Neuronal stem cell (in vitro differentiated cells): ENCODE measurements around the gene WNT11.
A peak's percentile ranks its signal among the peaks of the same experiment; 100 is the strongest.

ENCODE experiments used
- DNase-seq: peaks from one replicate; pipeline ENCODE4 v3.0.0-alpha.2; 2013; ENCODE audit warnings: low spot score
- H2AFZ ChIP-seq: one replicate; pipeline ENCODE4 v1.6.1; 2013; ENCODE audit warnings: mild to moderate bottlenecking, low read length, inconsistent platforms
- H2AK5ac ChIP-seq: 2 replicates; pipeline ENCODE4 v1.6.1; 2013; ENCODE audit warnings: low read depth, mild to moderate bottlenecking, inconsistent platforms, low read length, moderate library complexity, mixed read lengths
- H2BK120ac ChIP-seq: 2 replicates; pipeline ENCODE4 v1.6.1; 2013; ENCODE audit warnings: low read depth, mild to moderate bottlenecking, inconsistent platforms, low read length, moderate library complexity, mixed read lengths
- H2BK12ac ChIP-seq: one replicate; pipeline ENCODE4 v1.6.1; 2013; ENCODE audit warnings: low read length, inconsistent platforms
- H2BK15ac ChIP-seq: 2 replicates; pipeline ENCODE4 v1.6.1; 2013; ENCODE audit warnings: mild to moderate bottlenecking, low read length, inconsistent platforms, mixed read lengths
- H2BK5ac ChIP-seq: one replicate; pipeline ENCODE4 v1.6.1; 2013; ENCODE audit warnings: inconsistent platforms, mild to moderate bottlenecking, low read length, moderate library complexity
- H3K14ac ChIP-seq: one replicate; pipeline ENCODE4 v1.6.1; 2013; ENCODE audit warnings: low read length, inconsistent platforms
- H3K18ac ChIP-seq: 2 replicates; pipeline ENCODE4 v1.6.1; 2013; ENCODE audit warnings: low read length, inconsistent platforms
- H3K23ac ChIP-seq: 2 replicates; pipeline ENCODE4 v1.6.1; 2013; ENCODE audit warnings: low read depth, mild to moderate bottlenecking, mixed read lengths, low read length, inconsistent platforms; ENCODE audit not compliant: poor library complexity
- H3K27ac ChIP-seq: replicated peaks from 3 replicates; pipeline ENCODE4 v1.5.1; 2013; ENCODE audit warnings: low read length, inconsistent platforms
- H3K27me3 ChIP-seq, 3 experiments: 2 replicates each; pipeline ENCODE4 v1.6.1; 2013; ENCODE audit warnings: low read length in 3 of 3, mild to moderate bottlenecking in 2 of 3, inconsistent platforms in 1 of 3, low read depth in 1 of 3, mixed read lengths in 1 of 3, moderate library complexity in 1 of 3; ENCODE audit not compliant: control insufficient read depth in 3 of 3, insufficient read depth in 3 of 3
- H3K36me3 ChIP-seq, 2 donors: replicated peaks in 1 of 2; 2 replicates each; pipeline ENCODE4 v1.6.1; 2013; ENCODE audit warnings: low read length in 2 of 2; ENCODE audit not compliant: control insufficient read depth in 2 of 2, insufficient read depth in 2 of 2
- H3K4ac ChIP-seq: 2 replicates; pipeline ENCODE4 v1.6.1; 2013; ENCODE audit warnings: inconsistent platforms, mild to moderate bottlenecking, low read length, moderate library complexity
- H3K4me1 ChIP-seq, 2 donors: 1 replicate in 1 of 2; 2 replicates in 1 of 2; pipeline ENCODE4 v1.6.1; 2013; ENCODE audit warnings: low read length in 2 of 2, low read depth in 1 of 2; ENCODE audit not compliant: control insufficient read depth in 2 of 2, insufficient read depth in 1 of 2
- H3K4me2 ChIP-seq: one replicate; pipeline ENCODE4 v1.6.1; 2013; ENCODE audit warnings: mild to moderate bottlenecking, low read length, inconsistent platforms; ENCODE audit not compliant: insufficient read depth, poor library complexity, severe bottlenecking
- H3K4me3 ChIP-seq, 2 donors: 2 replicates each; pipeline ENCODE4 v1.5.1; 2013; ENCODE audit warnings: low read length in 2 of 2, mild to moderate bottlenecking in 2 of 2, inconsistent platforms in 1 of 2, moderate library complexity in 1 of 2
- H3K79me1 ChIP-seq: one replicate; pipeline ENCODE4 v1.6.1; 2013; ENCODE audit warnings: low read depth, mild to moderate bottlenecking, inconsistent platforms, low read length, moderate library complexity
- H3K9ac ChIP-seq: one replicate; pipeline ENCODE4 v1.6.1; 2013; ENCODE audit warnings: mild to moderate bottlenecking, low read depth, low read length, inconsistent platforms; ENCODE audit not compliant: poor library complexity
- H3K9me3 ChIP-seq, 2 donors: replicated peaks in 1 of 2; 2 replicates each; pipeline versions ENCODE3 to v1.6.1; 2013; ENCODE audit warnings: low read length in 2 of 2, mild to moderate bottlenecking in 2 of 2, inconsistent platforms in 1 of 2, low read depth in 1 of 2, mixed read lengths in 1 of 2, moderate library complexity in 1 of 2; ENCODE audit not compliant: control insufficient read depth in 2 of 2, insufficient read depth in 1 of 2
- H4K8ac ChIP-seq: one replicate; pipeline ENCODE4 v1.6.1; 2013; ENCODE audit warnings: low read depth, mild to moderate bottlenecking, inconsistent platforms, low read length, moderate library complexity
- H4K91ac ChIP-seq: one replicate; pipeline ENCODE4 v1.6.1; 2013; ENCODE audit warnings: low read length, low read depth, mild to moderate bottlenecking, inconsistent platforms; ENCODE audit not compliant: poor library complexity
- WGBS, 2 donors: extraction: QIAGEN DNeasy Blood & Tissue Kit; methylation state at CpG; one replicate each; pipeline ENCODE4 v1.1.7; 2013; ENCODE audit warnings: missing lambda C conversion rate in 2 of 2, mixed read lengths in 1 of 2; ENCODE audit not compliant: insufficient read length in 2 of 2, insufficient replicate concordance in 1 of 2; ENCODE audit errors: extremely low coverage in 2 of 2; 5-methylcytosine and 5-hydroxymethylcytosine counted together

Gene WNT11

DNA sequence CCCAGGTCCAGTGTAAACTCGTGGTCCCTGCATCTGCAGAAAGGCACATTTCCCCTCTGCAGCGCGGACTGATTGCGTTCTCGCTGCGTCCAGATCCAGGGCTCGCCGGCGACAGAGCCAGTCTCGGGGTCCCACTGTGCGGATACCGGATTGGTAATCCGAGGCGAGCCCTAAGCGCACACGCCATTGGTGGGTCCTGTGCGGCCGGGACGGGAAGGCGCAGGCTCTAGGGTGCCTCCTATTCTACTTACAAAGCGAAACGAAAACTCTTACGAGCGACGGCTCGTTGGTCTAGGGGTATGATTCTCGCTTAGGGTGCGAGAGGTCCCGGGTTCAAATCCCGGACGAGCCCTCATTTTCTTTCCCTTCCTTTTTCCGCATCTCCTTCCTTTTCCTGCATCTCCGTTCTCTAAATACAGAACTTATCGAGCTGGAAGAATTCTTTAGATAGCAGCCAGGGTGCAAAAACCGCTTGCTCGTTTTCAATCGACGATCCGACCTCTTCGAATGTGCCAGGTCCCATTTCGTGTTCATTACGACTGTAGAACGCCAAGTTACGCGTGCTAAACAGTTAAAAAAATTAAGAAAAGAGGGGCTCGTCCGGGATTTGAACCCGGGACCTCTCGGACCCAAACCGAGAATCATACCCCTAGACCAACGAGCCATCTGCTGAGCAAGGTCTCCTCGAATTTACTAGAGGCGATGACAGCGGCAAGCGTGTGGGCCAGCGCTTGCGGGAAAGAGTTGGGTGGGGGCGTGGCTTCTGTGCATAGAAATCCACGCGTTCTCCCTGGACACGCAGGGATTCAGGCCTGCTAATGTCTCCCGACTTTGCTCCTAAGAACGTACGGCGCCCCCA lies 29.2 kb upstream of the WNT11 start:
- no CpG with 5 or more reads among the region's 65 CpGs for WGBS, 2 donors
- Histone ChIP-seq H3K4me2 (peak overlapping the region; percentile 71), H2BK15ac (peak overlapping the region; percentile 18), H2AFZ (peak overlapping the region; percentile 97), H3K18ac (peak overlapping the region; percentile 95), H3K4me1 (peaks cover 7 to 8% of the 10 kb centered on the region in 2 donors), H3K4me3 (peak overlapping the region; percentile 91 to 93), H3K4ac (no peak overlapping the region), H3K36me3 (no peaks in the 10 kb centered on the region), H3K27me3 (peaks cover 0 to 22% (median 0%) of the 10 kb centered on the region in 3 experiments), H3K9ac (peak overlapping the region; percentile 96), H3K23ac (peak overlapping the region; percentile 82), H2BK5ac (peak overlapping the region; percentile 67), H2BK120ac (no peak overlapping the region), H3K27ac (peak overlapping the region; percentile 66), H3K79me1 (no peaks in the 10 kb centered on the region), H4K8ac (no peak overlapping the region), H2AK5ac (no peak overlapping the region), H3K9me3 (no peaks in the 10 kb centered on the region), H2BK12ac (no peak overlapping the region), H3K14ac (no peak overlapping the region), H4K91ac (no peak overlapping the region)
- peak; percentile 98 for DNase-seq

GRCh38 chr11:76234416-76235232 lies 28.3 kb upstream of the WNT11 start:
- Histone ChIP-seq H3K27me3 (peaks cover 0 to 25% (median 0%) of the 10 kb centered on the region in 3 experiments), H3K9me3 (no peaks in the 10 kb centered on the region), H2AK5ac (peak overlapping the region; percentile 8), H3K23ac (peak overlapping the region; percentile 82), H2AFZ (peak overlapping the region; percentile 97), H3K4me2 (peak overlapping the region; percentile 71), H3K4ac (no peak overlapping the region), H2BK15ac (peak overlapping the region; percentile 28), H2BK12ac (peak overlapping the region; percentile 65), H3K4me3 (peak overlapping the region; percentile 87 to 93), H3K27ac (peak overlapping the region; percentile 37), H2BK5ac (peak overlapping the region; percentile 67), H3K14ac (no peak overlapping the region), H4K8ac (no peak overlapping the region), H3K18ac (peak overlapping the region; percentile 84), H3K36me3 (no peaks in the 10 kb centered on the region), H3K4me1 (peaks cover 7 to 8% of the 10 kb centered on the region in 2 donors), H2BK120ac (no peak overlapping the region), H4K91ac (no peak overlapping the region), H3K79me1 (no peaks in the 10 kb centered on the region), H3K9ac (peak overlapping the region; percentile 87)
- no CpG with 5 or more reads among the region's 38 CpGs for WGBS, 2 donors
- no peak for DNase-seq

DNA sequence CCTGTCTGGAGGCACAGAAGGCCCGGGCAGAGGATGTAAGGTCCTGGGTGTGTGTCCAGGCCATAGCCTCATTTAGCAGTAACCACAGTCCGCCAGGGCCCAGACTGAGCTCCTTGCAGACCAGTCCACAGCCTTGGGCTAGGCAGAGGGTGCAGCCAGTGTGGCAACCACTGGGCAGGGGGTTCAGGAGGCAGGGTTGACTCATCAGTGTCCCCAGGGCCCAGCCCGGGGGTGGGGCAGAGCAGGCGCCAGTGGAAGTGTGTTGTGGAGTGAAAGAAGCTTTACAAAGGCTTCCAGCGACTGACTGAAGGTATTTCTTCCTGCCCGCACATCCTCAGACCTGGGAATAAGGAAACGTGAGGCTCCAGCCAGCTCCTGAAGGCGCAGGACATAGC lies 27.7 kb upstream of the WNT11 start:
- no peak overlapping the region for H3K14ac ChIP-seq
- H3K4me1 ChIP-seq: peaks cover 7 to 8% of the 10 kb centered on the region in 2 donors
- H3K36me3 ChIP-seq: no peaks in the 10 kb centered on the region
- H4K91ac ChIP-seq: no peak overlapping the region
- H3K4me2 ChIP-seq: peak overlapping the region; percentile 71
- no peak overlapping the region for H3K9ac ChIP-seq
- no peak overlapping the region for H3K4ac ChIP-seq
- no peak overlapping the region for H2BK12ac ChIP-seq
- no CpG with 5 or more reads among the region's 8 CpGs for whole genome bisulfite sequencing, 2 donors
- peaks cover 0 to 29% (median 0%) of the 10 kb centered on the region in 3 experiments for H3K27me3 ChIP-seq
- no peaks in the 10 kb centered on the region for H3K79me1 ChIP-seq
- H2BK5ac ChIP-seq: no peak overlapping the region
- no peak overlapping the region for H3K18ac ChIP-seq
- H3K27ac ChIP-seq: no peak overlapping the region
- H2BK120ac ChIP-seq: no peak overlapping the region
- H2BK15ac ChIP-seq: peak overlapping the region; percentile 71
- peak overlapping the region; percentile 37 for H3K23ac ChIP-seq
- DNase-seq: no peak
- peak overlapping the region; percentile 42 for H2AK5ac ChIP-seq
- no peak overlapping the region for H4K8ac ChIP-seq
- H3K4me3 ChIP-seq: peak overlapping the region in 1 of 2 donors; percentile 93
- H2AFZ ChIP-seq: peak overlapping the region; percentile 97
- no peaks in the 10 kb centered on the region for H3K9me3 ChIP-seq
